GM12892 (cell line): ENCODE data around the gene SIK3.

Experiments
- POLR2A ChIP-seq: IDR thresholded peaks from 2 replicates; pipeline ENCODE4 v1.6.1; 2011; ENCODE audit warnings: low read depth, low read length, control low read depth
- POLR2AphosphoS5 ChIP-seq: IDR thresholded peaks from 2 replicates; pipeline ENCODE4 v1.6.1; 2011; ENCODE audit warnings: low read depth, low read length, control low read depth
- TAF1 ChIP-seq: IDR thresholded peaks from 2 replicates; pipeline ENCODE4 v1.6.1; 2011; ENCODE audit warnings: low read depth, mild to moderate bottlenecking, control low read depth, low read length, borderline replicate concordance

DNA sequence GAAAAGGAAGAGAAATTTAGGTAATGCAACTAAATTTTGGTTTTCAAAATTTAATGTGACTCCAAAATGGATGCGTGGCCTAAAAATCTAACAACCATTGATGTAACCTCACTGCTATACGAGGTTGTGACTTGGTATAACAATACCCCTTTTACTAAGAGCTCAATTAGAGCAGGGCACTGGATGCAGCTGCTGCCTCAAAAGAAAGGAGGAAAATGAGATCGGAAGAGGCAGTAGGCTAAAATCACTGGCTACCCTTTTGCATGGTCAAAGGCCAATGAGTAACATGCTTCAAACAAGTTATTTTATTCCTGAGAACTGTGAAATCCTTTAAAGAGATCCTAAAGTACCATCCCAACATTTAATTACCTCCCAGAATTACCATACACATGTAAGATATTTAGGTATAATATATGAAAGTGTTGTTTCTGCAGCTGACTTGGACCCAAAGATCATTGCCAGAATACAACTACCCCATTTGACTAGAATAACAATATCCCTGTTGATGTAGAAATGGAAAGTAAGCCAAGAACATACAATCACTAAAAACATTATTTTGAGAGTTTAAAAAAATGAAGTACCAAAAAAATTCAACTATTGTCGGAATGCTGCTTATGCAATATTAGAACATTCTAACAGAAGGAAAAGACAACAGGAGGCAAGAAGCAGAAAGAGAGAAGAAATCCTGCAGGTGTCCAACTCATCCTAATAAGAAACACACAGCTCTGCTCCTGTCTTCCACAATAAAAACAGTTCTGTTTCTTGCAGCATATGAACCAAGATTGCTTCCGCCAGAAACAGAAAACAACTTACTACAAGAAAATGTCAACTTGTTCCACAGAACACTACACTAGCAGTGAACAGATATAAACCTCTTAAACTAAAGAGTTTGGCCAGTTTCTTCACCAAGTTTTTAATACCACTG is 15.0 kb downstream of the SIK3 start:
- TF ChIP-seq POLR2A = no peak
- TF ChIP-seq TAF1 = no peak
- no peak for TF ChIP-seq POLR2AphosphoS5
